Panc1 (cell line): Measurements from ENCODE around the gene ADSS1. TPM values are rescaled to one million over a fixed set of nuclear protein-coding genes. Genes with fewer than 3 reads are reported as not detected.

ENCODE experiments used
- ATAC-seq: fragments of 200-7000 bp; cut with Tn5 transposase; 2 replicates; pipeline ENCODE4 v1.9.1; 2020; ENCODE audit warnings: mild to moderate bottlenecking, moderate library complexity
- BruUV-seq: library from RNA; stranded (reverse); fragments of 400-500 nt; replicated peaks from 2 replicates; lab custom pipeline; 2021; lab: Mats Ljungman, UMichigan
- CTCF ChIA-PET: fragments of 300-600 bp; sonication (Branson Sonifier 250); formaldehyde crosslinking; loops from one replicate; lab custom pipeline; 2022; ENCODE audit warnings: antibody characterized with exemption; lab: Charles Lee
- POLR2A ChIA-PET: fragments of 300-600 bp; sonication (Branson Sonifier 250); formaldehyde crosslinking; loops from one replicate; lab custom pipeline; 2022; ENCODE audit warnings: antibody characterized with exemption; lab: Charles Lee
- DNase-seq: peaks from one replicate; pipeline ENCODE4 v3.0.0-alpha.2; 2010; ENCODE audit warnings: low read depth, low spot score
- H3K27ac ChIP-seq: 2 replicates; pipeline ENCODE4 v1.5.1; 2011; ENCODE audit warnings: mild to moderate bottlenecking, low read length, inconsistent platforms
- H3K27me3 ChIP-seq: fragments of 200-500 bp; sonication (Bioruptor generic); 2 replicates; pipeline ENCODE4 v1.6.0; 2014; ENCODE audit warnings: low read length, inconsistent platforms; ENCODE audit not compliant: control insufficient read depth, insufficient read depth
- H3K36me3 ChIP-seq: fragments of 200-500 bp; sonication (Bioruptor generic); 2 replicates; pipeline ENCODE4 v1.5.1; 2014; ENCODE audit warnings: inconsistent platforms, mild to moderate bottlenecking, low read length, moderate library complexity; ENCODE audit not compliant: control insufficient read depth, insufficient read depth
- H3K4me1 ChIP-seq: 2 replicates; pipeline ENCODE4 v1.5.1; 2011; ENCODE audit warnings: inconsistent platforms, mild to moderate bottlenecking, low read length, moderate library complexity; ENCODE audit not compliant: control insufficient read depth, insufficient read depth
- H3K4me3 ChIP-seq, 2 experiments: 2 replicates each; pipeline ENCODE4 v1.5.1; 2011 to 2012; ENCODE audit warnings: low read depth in 2 of 2, low read length in 2 of 2, mild to moderate bottlenecking in 2 of 2, inconsistent platforms in 1 of 2, moderate library complexity in 1 of 2
- H3K9me3 ChIP-seq: fragments of 200-500 bp; sonication (Bioruptor generic); 2 replicates; pipeline ENCODE4 v1.5.1; 2014; ENCODE audit warnings: low read depth, mild to moderate bottlenecking, inconsistent platforms, low read length, moderate library complexity; ENCODE audit not compliant: control insufficient read depth, insufficient read depth
- CTCF ChIP-seq: fragments of 450-650 bp; IDR thresholded peaks from 2 replicates; pipeline ENCODE4 v1.5.1; 2017; ENCODE audit warnings: mild to moderate bottlenecking
- POLR2AphosphoS5 ChIP-seq: IDR thresholded peaks from 2 replicates; pipeline ENCODE4 v1.6.1; 2012; ENCODE audit warnings: mild to moderate bottlenecking, low read depth, low read length, moderate library complexity
- SIN3A ChIP-seq: IDR thresholded peaks from 2 replicates; pipeline ENCODE4 v1.6.1; 2012; ENCODE audit warnings: low read depth, mild to moderate bottlenecking, low read length, moderate library complexity, borderline replicate concordance; ENCODE audit not compliant: insufficient read depth
- TCF7L2 ChIP-seq: IDR thresholded peaks from 2 replicates; pipeline ENCODE4 v1.6.1; 2011; ENCODE audit warnings: mild to moderate bottlenecking, low read depth, low read length, inconsistent platforms
- in situ Hi-C: cut with HindIII; loops from 2 replicates; pipeline ENCODE4 v1.10.0; 2016; ENCODE audit warnings: low sequenced_read_pairs, low pct_unique_long_range_greater_than_20kb
- intact Hi-C: fragments of 100-400 bp; cut with micrococcal nuclease; formaldehyde crosslinking; loops from one replicate; pipeline ENCODE4 v1.10.0; 2022; ENCODE audit not compliant: unreplicated experiment
- total RNA-seq: library from RNA; stranded (reverse); gene quantifications from one replicate; pipeline ENCODE4 v1.2.1, GENCODE V29; 2021; ENCODE audit not compliant: unreplicated experiment
- TF ChIP-seq, protein P1 (sequence below), 2 experiments: IDR thresholded peaks; 2 replicates each; pipeline ENCODE4 v1.6.1; 2011 to 2012; ENCODE audit warnings: low read depth in 2 of 2, control low read depth in 1 of 2, low read length in 1 of 2, mild to moderate bottlenecking in 1 of 2, moderate library complexity in 1 of 2; ENCODE audit not compliant: insufficient read depth in 1 of 2

Gene ADSS1
- total RNA-seq, 1 experiment from 2014 or later = 9.4 TPM

DNA sequence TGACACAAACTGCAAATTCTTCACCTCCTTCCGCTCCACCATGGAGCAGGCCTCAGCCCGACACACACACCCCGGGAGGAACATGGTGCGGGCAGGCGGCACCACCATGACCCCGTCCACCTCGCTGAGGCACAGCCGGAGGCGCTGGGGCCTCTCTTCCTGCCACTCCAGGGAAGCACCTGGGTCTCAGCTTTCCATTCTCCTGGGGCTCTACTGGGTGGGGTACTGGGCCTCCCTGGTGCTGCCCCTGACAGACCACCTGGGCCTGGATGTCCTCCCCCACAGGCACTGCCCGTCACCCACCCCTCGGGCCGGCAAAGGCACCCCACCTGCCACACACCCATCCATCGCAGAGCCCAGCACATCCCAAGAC lies 61.7 kb downstream of the ADSS1 start:
- Histone ChIP-seq H3K27ac (no peak overlapping the region), H3K9me3 (no peaks in the 10 kb centered on the region), H3K27me3 (no peaks in the 10 kb centered on the region), H3K36me3 (no peaks in the 10 kb centered on the region), H3K4me3 (no peak overlapping the region), H3K4me1 (0 out of 2 replicates have a peak, but pooled peaks cover 6% of the 10 kb centered on the region)
- ChIA-PET CTCF (no interaction called here), POLR2A (no interaction called here)
- no TSS peak for BruUV-seq
- in situ Hi-C loops (no loop called here), intact Hi-C loops (no loop called here)
- ATAC-seq (no peak), DNase-seq (no peak)
- no peak for TF ChIP-seq TCF7L2
- no peak for TF ChIP-seq SIN3A
- no peak for TF ChIP-seq CTCF
- TF ChIP-seq, protein P1, sequence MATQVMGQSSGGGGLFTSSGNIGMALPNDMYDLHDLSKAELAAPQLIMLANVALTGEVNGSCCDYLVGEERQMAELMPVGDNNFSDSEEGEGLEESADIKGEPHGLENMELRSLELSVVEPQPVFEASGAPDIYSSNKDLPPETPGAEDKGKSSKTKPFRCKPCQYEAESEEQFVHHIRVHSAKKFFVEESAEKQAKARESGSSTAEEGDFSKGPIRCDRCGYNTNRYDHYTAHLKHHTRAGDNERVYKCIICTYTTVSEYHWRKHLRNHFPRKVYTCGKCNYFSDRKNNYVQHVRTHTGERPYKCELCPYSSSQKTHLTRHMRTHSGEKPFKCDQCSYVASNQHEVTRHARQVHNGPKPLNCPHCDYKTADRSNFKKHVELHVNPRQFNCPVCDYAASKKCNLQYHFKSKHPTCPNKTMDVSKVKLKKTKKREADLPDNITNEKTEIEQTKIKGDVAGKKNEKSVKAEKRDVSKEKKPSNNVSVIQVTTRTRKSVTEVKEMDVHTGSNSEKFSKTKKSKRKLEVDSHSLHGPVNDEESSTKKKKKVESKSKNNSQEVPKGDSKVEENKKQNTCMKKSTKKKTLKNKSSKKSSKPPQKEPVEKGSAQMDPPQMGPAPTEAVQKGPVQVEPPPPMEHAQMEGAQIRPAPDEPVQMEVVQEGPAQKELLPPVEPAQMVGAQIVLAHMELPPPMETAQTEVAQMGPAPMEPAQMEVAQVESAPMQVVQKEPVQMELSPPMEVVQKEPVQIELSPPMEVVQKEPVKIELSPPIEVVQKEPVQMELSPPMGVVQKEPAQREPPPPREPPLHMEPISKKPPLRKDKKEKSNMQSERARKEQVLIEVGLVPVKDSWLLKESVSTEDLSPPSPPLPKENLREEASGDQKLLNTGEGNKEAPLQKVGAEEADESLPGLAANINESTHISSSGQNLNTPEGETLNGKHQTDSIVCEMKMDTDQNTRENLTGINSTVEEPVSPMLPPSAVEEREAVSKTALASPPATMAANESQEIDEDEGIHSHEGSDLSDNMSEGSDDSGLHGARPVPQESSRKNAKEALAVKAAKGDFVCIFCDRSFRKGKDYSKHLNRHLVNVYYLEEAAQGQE (IDR thresholded peaks at IDR 0.05; ENCODE audit: insufficient read depth in 1 of 2, low read depth in 2 of 2, low read length in 1 of 2) = no peak
- no peak for TF ChIP-seq POLR2AphosphoS5

GRCh38 chr14:104786091-104786586 lies 62.1 kb downstream of the ADSS1 start:
- H3K4me3 ChIP-seq = no peak overlapping the region
- in situ Hi-C loops (no loop called here), intact Hi-C loops (no loop called here)
- no peaks in the 10 kb centered on the region for H3K9me3 ChIP-seq
- no peak for DNase-seq
- H3K27me3 ChIP-seq = no peaks in the 10 kb centered on the region
- 0 out of 2 replicates have a peak, but pooled peaks cover 6% of the 10 kb centered on the region for H3K4me1 ChIP-seq
- no peak overlapping the region for H3K27ac ChIP-seq
- H3K36me3 ChIP-seq = no peaks in the 10 kb centered on the region
- no peak for TF ChIP-seq CTCF
- TF ChIP-seq TCF7L2 = no peak
- TF ChIP-seq, protein P1 (IDR thresholded peaks at IDR 0.05; ENCODE audit: insufficient read depth in 1 of 2, low read depth in 2 of 2, low read length in 1 of 2) = no peak
- no peak for TF ChIP-seq SIN3A
- no peak for TF ChIP-seq POLR2AphosphoS5
- no peak for ATAC-seq
- POLR2A ChIA-PET = no interaction called here
- CTCF ChIA-PET = no interaction called here
- no TSS peak for BruUV-seq
